T1000 (cell line): ENCODE data around the gene RNF5.
"Not testable (repeated sequence)": the region's sequence is repeated elsewhere in the genome, so short reads cannot be mapped to it uniquely, and the experiment has no call there.

Source experiments
- DNase-seq: peaks from one replicate; lab custom pipeline; 2025; ENCODE audit warnings: mixed read lengths; lab: John Stamatoyannopoulos, UW

Gene RNF5

GRCh38 chr6:32177788-32178546 is at the start of gene RNF5:
TSS of gene RNF5 (plus strand) at chr6:32178405. CDS start at chr6:32178512, 107 bp downstream.
- DNase-seq, result peak; percentile 97

- DNase-seq, result no peak
Measured at GRCh38 chr6:32128751-32129296, 49.4 kb upstream of the RNF5 start.

- DNase-seq, result no peak
Measured at GRCh38 chr6:32129297-32130088, 48.7 kb upstream of the RNF5 start.

GRCh38 chr6:32131439-32131948 is 46.7 kb upstream of the RNF5 start:
- no peak for DNase-seq

GRCh38 chr6:32132110-32132509 is 46.1 kb upstream of the RNF5 start:
- no peak for DNase-seq

GRCh38 chr6:32133786-32134185 is 44.4 kb upstream of the RNF5 start:
- DNase-seq, result no peak

GRCh38 chr6:32137454-32137853 is 40.8 kb upstream of the RNF5 start:
- DNase-seq, result no peak

GRCh38 chr6:32139590-32139989 is 38.6 kb upstream of the RNF5 start:
- no peak for DNase-seq

- no peak for DNase-seq
Measured at GRCh38 chr6:32140420-32141046, 37.7 kb upstream of the RNF5 start.

GRCh38 chr6:32144238-32144637 is 34.0 kb upstream of the RNF5 start:
- DNase-seq, result not testable (repeated sequence)

GRCh38 chr6:32146287-32146686 is 31.9 kb upstream of the RNF5 start:
- DNase-seq, result no peak

GRCh38 chr6:32146687-32147086 is 31.5 kb upstream of the RNF5 start:
- DNase-seq, result no peak

- no peak for DNase-seq
Measured at GRCh38 chr6:32147401-32148132, 30.6 kb upstream of the RNF5 start.

GRCh38 chr6:32148289-32149091 is 29.7 kb upstream of the RNF5 start:
- no peak for DNase-seq

GRCh38 chr6:32149092-32149755 is 29.0 kb upstream of the RNF5 start:
- no peak for DNase-seq

GRCh38 chr6:32149932-32150870 is 28.0 kb upstream of the RNF5 start:
- no peak for DNase-seq

GRCh38 chr6:32151181-32151862 is 26.9 kb upstream of the RNF5 start:
- DNase-seq, result no peak
